Measurements from ENCODE around the gene CYP11A1. TPM values are rescaled to one million over a fixed set of nuclear protein-coding genes. Genes with fewer than 3 reads are reported as not detected.

CYP11A1 gene
- total RNA-seq, 1 donor: 0.90 TPM

DNA sequence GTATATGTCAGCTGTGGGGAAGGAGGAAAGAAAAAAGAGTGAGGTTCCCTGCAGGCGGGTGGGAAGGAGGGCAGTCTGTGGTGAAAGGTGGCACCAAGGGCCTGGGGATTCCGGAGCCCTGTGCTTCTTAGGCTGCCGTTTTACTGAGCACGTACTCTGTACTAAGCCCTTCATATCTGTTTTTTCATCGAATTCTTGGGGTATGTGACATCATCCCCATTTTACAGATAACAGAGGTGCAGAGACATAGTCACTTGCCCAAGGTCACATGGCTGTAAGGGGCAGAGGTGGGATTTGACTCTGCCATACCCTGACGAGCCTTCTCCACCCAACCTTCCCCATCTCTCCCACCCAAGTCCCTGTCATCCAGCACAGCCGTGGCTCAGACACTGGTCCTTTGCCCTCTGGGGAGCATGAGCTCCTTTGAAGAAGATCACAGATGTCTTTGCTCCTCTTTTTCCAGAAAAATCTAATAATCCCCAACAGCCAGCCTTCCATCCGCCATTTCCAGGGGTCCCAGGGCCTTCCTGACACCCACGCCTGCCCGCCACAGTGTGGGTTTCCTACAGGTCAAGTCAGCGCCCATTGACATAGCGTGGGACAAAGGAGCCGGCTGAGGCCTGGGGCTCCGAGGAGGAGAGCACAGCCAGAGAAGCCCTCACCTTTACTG is 24.2 kb downstream of the CYP11A1 start:
- TF ChIP-seq, protein P1, sequence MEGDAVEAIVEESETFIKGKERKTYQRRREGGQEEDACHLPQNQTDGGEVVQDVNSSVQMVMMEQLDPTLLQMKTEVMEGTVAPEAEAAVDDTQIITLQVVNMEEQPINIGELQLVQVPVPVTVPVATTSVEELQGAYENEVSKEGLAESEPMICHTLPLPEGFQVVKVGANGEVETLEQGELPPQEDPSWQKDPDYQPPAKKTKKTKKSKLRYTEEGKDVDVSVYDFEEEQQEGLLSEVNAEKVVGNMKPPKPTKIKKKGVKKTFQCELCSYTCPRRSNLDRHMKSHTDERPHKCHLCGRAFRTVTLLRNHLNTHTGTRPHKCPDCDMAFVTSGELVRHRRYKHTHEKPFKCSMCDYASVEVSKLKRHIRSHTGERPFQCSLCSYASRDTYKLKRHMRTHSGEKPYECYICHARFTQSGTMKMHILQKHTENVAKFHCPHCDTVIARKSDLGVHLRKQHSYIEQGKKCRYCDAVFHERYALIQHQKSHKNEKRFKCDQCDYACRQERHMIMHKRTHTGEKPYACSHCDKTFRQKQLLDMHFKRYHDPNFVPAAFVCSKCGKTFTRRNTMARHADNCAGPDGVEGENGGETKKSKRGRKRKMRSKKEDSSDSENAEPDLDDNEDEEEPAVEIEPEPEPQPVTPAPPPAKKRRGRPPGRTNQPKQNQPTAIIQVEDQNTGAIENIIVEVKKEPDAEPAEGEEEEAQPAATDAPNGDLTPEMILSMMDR (IDR thresholded peaks at IDR 0.05; ENCODE audit: insufficient read depth, low read length): no peak
- no peak for DNase-seq (ENCODE audit: low read depth)
- H3K4me3 ChIP-seq (ENCODE audit: low read depth, low read length): no peak overlapping the region

DNA sequence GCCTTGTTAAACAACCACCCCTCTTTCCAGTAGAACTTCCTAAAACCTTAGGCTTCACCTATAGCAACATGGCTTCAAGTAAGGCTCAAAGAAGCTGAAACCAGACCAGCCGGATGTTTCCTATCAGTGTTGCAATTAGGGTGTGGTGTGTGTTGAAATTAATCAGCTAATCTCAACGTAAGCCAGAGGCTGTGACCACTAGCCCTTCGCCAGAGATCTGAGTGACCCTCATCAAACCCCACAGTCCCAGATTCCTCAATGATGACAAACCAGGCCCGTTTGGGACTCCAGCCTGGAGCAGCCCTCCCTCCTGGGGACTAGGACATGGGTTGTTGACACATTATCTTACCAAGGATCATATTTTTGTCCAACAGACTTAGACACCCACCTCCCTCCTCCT is 27.3 kb downstream of the CYP11A1 start:
- no peak overlapping the region for H3K4me3 ChIP-seq (ENCODE audit: low read depth, low read length)
- TF ChIP-seq, protein P1 (IDR thresholded peaks at IDR 0.05; ENCODE audit: insufficient read depth, low read length): no peak
- DNase-seq (ENCODE audit: low read depth): peak; percentile 69

DNA sequence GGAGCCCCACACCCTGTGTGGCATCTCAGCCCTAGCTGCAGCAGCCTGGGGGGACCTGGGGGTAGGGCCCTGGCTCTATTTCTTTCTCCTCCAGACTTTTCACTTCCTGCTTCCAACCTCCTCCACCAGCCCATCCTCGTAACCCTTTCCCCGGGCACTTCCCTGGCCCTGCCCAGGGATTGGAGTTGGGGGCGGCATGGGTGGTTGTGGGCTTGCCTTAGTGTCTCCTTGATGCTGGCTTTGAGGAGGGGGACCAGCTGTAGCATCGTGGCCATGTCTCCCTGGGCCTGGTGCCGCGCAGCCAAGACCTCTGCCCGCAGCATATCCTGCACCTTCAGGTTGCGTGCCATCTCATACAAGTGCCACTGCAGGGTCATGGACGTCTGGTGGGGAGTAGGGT is 28.1 kb downstream of the CYP11A1 start:
- H3K4me3 ChIP-seq (ENCODE audit: low read depth, low read length): no peak overlapping the region
- no peak for DNase-seq (ENCODE audit: low read depth)
- TF ChIP-seq, protein P1 (IDR thresholded peaks at IDR 0.05; ENCODE audit: insufficient read depth, low read length): no peak

DNA sequence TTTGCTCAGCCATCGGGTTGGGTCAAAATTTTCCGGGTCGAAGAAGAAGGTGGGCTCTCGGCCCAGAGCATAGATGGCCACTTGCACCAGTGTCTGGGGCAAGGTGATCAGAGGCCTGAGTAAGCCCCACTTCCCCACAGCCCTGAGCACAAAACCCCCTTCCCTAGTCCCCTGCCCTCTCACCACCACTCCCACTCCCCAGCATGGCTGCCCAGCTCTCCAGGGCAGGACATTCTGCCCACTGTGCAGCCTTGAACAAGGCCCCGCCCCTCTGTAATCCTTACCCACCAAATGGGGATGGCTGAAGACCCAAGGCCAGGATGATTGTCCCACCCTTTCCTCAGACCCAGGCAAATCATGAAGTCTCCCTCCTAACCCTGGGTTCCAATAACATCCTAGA is 28.8 kb downstream of the CYP11A1 start:
- no peak overlapping the region for H3K4me3 ChIP-seq (ENCODE audit: low read depth, low read length)
- TF ChIP-seq, protein P1 (IDR thresholded peaks at IDR 0.05; ENCODE audit: insufficient read depth, low read length): no peak
- no peak for DNase-seq (ENCODE audit: low read depth)

DNA sequence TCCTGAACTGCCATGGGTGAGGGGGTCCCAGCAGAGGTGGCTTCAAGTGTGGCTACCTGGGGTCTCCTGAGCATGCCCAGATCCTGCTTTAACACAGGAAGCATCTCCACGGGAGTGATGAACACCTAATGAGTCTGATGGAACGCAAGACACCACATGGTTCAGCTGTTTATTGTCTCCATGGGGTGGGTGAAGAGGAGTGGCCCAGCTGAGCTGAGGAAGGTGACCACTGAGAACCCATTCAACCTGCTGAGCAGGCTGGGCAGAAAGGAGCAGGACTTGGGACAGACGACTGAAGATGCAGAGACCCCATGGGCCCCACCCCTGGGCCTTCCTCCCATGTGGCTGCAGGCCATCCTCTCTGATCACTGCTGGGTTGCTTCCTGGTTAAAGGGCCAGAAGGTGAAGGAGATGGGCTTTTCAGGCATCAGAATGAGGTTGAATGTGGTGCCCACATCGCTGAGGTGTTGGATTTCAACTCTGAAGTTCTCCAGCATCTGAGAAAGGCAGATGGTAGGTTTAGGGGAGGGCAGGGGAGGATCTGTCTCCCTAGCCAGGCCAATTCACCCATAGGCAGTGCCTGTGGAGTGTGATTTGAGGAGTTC is 29.7 kb downstream of the CYP11A1 start:
- TF ChIP-seq, protein P1 (IDR thresholded peaks at IDR 0.05; ENCODE audit: insufficient read depth, low read length): no peak
- no peak for DNase-seq (ENCODE audit: low read depth)
- H3K4me3 ChIP-seq (ENCODE audit: low read depth, low read length): no peak overlapping the region

DNA sequence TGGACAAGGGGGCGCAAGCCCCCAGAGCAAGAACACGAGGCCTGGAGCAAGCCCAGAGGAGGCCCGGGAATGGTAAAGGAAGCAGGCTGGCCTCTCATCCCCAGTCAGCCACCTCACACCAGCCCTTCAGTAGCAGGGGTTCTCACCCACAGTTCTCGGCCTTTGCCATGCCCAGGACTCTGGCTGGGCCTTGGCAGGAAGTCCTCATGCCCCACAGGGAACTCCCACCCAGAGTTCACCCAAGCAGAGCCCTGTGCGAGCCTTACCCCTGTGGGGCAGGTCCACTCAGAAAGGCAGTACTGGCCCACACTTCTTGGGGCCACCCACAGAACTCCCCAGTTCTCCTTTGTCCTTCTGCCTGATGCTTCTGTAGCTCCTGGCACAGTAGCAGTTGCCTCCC is 30.3 kb downstream of the CYP11A1 start:
- no peak for DNase-seq (ENCODE audit: low read depth)
- H3K4me3 ChIP-seq (ENCODE audit: low read depth, low read length): no peak overlapping the region
- TF ChIP-seq, protein P1 (IDR thresholded peaks at IDR 0.05; ENCODE audit: insufficient read depth, low read length): no peak
